Activated T-helper 9 cell treated with anti-CD3 and anti-CD28 coated beads, Interleukin-2, amount 50 U/mL, for 16 hours (primary cell): Measurements from ENCODE around the gene DNAH3.
A peak's percentile ranks its signal among the peaks of the same experiment; 100 is the strongest.
"Not testable (repeated sequence)": the region's sequence is repeated elsewhere in the genome, so short reads cannot be mapped to it uniquely, and the experiment has no call there.

ENCODE experiments used
- DNase-seq: peaks from one replicate; pipeline ENCODE4 v3.0.0-alpha.2; 2020; ENCODE audit warnings: low read depth

The DNAH3 gene

DNA sequence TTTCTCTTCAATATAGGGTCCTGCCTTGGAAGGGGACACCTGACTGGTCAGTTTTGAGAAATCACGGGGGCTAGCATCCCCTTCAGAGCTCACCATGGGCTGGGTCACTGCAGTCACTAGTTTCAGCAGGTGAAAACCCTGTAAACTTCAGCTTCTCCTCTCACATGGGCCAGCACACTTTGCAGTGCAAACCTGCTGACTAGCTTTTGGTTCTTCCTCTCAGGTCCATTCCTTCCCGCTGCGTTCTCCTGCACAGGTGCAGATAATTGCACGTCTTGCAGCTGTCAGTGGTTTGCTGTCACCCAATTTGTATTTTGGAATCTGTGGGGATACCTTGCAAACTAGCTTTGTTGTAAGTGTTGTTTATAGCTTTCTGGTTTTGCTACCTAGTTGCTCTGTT, 154.9 kb downstream of the DNAH3 start:
- DNase-seq = no peak

- not testable (repeated sequence) for DNase-seq
Observed at GRCh38 chr16:20989496-20990070, 161.1 kb downstream of the DNAH3 start.

- DNase-seq = no peak
Observed at GRCh38 chr16:20987049-20987448, 163.6 kb downstream of the DNAH3 start.

DNA sequence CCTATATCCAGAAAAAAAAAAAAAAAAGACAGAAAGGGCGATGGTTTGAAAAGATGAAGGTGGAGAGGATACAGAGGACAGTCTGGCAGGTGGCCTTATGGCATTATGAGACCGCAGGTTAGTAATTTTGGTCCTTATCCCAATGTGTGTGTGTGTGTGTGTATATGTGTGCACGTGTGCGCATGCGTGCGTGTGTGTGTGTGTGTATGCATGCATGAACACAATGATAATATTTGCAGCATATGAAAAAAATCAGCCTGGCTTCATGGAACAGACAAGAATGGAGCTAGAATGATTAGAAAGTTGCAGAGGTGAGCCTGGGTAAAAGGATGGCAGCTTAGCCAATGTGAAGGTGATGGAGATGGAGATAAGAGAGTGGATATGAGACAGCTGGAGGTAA, 166.6 kb downstream of the DNAH3 start:
- no peak for DNase-seq

GRCh38 chr16:20976576-20976975, 174.1 kb downstream of the DNAH3 start:
- DNase-seq = no peak

DNA sequence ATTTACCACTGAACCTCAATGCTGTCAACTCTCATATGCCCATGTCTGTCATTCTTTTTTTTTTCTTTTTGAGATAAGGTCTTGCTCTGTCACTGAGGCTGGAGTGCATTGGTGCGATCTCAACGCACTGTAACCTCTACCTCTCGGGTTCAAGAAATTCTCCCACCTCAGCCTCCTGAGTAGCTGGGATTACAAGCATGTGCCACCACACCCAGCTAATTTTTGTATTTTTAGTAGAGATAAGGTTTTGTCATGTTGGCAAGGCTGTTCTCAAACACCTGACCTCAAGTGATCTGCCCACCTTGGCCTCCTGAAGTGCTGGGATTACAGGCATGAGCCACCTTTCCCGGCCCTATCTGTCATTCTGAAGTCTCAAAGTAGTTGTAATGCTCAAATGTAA, 177.4 kb downstream of the DNAH3 start:
- not testable (repeated sequence) for DNase-seq

GRCh38 chr16:20971401-20971800, 179.2 kb downstream of the DNAH3 start:
- DNase-seq = no peak

- DNase-seq = no peak
Observed at GRCh38 chr16:20969386-20969785, 181.3 kb downstream of the DNAH3 start.

- no peak for DNase-seq
Observed at GRCh38 chr16:20968765-20969164, 181.9 kb downstream of the DNAH3 start.

DNA sequence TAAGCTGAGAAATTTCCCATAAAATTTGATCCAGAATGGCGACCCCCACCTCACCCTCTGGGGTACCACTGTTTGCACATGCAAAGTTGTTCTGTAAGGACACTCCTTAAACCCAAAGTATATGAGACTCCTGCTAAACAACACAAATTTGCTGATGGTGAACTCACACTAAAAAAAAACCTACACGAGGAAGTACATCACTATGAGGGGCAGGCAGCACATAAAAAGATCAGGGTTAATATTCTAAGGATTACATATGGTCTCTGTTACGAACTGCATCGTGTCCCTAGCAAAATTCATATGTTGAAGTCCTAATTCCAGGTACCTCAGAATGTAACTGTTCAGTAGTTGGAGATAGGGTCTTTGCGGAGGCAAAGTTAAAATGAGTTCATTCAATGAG, 189.7 kb downstream of the DNAH3 start:
- no peak for DNase-seq

GRCh38 chr16:20957153-20957552, 193.5 kb downstream of the DNAH3 start:
- no peak for DNase-seq

GRCh38 chr16:20956319-20956718, 194.3 kb downstream of the DNAH3 start:
- no peak for DNase-seq

DNA sequence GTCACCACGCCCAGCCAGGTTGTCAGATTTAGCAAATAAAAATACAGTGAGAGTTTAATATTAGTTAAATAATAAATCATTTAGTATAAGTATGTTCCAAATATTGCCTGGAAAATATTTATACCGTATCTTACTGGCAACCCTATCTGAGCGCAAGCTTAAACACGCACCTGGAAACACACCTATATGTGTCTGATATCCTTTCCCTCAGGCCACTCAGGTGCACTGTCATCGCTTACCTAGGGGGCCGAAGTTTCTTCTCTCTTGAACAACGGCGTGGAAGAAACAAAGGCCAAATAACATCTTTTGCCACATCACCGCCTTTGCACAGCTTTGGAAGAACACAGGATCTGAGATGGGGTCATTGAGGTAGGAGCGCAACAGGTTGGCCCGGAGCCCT, 196.1 kb downstream of the DNAH3 start:
- DNase-seq = no peak

DNA sequence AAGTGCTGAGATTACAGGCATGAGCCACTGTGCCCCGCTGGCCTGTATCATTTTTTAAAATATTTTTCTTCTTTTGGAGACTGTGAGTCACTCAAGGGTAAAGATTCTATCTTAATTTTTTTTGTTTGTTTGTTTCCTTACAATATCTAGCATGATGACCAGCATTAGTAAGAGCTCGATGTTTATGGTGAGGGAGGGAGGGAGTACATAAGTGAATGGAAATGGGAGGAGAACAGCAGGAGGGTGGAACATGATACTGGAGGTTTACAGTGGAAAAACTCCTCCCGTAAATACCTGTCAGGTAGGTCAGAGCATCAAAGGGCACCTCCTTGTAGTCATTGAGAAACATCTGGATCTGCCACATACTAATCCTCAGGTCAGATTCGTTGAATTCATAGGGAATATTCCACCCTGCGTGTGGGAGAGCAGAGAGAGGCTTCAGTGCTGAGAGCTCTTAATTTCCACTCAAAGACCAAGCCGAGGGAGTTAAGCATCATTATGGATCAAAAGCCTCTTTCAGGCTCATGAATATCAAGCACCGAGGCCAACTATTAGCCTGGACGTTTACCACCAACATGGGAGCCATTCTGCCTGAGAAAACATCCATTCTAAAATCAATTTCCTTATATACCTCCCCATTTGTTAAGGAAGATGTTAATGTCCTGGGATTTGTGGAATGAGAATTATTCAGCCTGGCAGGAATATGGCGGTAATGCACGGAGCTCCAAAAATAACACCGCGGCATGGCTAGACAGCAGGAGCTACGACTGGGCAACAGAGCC, 198.3 kb downstream of the DNAH3 start:
- no peak for DNase-seq

GRCh38 chr16:20950294-20950693, 200.4 kb downstream of the DNAH3 start:
- DNase-seq = no peak

DNA sequence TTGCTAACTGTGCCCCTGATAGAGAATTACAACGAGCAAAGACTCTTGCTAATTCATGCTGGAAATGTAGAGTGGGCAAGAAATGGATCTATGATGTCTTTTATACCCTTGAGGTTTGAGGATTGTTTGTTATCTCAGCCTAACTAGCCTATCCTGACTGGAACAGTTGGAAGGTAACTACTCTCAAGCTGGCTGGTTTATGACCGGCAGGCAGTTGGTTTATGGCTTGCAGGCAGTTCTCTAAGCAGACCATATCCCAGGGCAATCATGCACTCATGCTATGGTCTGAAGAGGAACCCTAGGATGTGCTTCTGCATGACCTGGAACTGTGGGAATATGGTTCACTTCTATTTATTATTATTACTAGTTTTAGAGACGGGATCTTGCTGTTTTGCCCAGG, 201.0 kb downstream of the DNAH3 start:
- no peak for DNase-seq

- DNase-seq = no peak
Observed at GRCh38 chr16:20948444-20948843, 202.2 kb downstream of the DNAH3 start.

DNA sequence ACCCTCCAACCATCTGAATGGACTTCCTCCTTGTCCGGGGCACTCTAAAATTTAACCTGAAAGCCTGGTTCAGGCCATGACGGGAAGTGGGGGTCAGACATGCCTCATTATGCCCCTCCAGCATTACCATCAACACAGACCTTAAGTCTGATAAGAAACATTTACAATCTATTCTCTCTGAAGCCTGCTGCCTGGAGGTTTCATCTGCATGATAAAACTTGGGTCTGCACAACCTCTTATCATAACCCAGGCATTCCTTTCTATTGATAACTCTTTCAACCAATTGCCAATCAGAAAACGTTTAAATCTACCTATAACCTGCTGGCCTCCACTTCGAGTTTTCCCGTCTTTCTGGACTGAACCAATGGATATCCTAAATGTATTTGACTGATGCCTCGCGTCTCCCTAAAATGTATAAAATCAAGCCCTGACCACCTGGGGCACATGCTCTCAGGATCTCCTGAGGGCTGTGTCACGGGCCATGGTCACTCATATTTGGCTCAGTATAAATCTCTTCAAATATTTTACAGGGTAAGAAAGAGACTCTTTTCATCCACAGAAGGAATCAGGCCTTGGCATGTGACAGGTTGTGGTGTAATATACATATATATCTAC, 204.5 kb downstream of the DNAH3 start:
- DNase-seq = no peak

GRCh38 chr16:20945575-20945875, 205.1 kb downstream of the DNAH3 start:
- DNase-seq = not testable (repeated sequence)

DNA sequence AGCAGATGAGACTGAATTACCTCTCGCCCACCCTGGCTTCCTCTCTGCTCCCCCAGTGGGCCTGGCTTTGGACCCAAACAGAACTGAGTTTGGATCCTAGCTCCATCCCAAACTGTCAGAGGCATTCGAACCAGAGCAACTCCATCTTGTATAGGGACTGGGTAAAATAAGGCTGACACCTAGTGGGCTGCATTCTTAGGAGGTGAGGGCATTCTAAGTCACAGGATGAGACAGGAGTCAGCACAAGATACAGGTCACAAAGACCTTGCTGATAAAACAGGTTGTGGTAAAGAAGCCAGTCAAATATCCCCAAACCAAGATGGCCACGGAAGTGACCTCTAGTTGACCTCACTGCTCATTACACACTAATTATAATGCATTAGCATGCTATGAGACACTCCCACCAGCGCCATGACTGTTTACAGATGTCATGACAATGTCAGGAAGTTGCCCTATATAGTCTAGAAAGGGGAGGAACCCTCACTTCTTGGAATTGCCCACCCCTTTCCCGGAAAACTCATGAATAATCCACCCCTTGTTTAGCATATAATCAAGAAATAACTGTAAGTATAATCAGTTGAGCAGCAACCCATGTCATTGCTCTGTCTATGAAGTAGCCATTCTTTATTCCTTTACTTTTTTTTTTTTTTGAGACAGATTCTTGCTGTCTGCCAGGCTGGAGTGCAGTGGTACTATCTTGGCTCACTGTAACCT, 205.6 kb downstream of the DNAH3 start:
- peak; percentile 5 for DNase-seq

DNA sequence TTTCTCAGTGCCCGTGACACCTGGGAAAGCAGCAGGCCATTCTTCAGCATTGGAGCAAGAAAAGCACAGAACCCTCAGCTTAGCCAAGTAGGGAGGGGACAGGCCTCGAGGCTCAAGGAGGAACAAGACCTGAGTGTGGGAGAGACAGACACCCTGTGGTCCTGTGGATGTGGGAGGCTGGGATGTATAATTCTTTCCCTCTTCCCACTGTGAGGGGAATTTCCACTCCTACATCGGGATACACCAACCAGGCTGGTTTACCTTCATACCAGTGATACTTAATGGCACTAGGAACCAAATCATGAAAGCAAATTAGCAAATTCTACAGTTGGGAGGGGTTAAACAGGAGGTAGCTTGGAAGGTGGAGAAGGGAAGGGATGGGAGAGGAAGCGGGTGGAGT, 208.4 kb downstream of the DNAH3 start:
- no peak for DNase-seq

- DNase-seq = no peak
Observed at GRCh38 chr16:20941636-20941926, 209.1 kb downstream of the DNAH3 start.
